ENCODE measurements around the gene STIP1. TPM values are rescaled to one million over a fixed set of nuclear protein-coding genes. Genes with fewer than 3 reads are reported as not detected.

STIP1 gene
- total RNA-seq, 1 experiment from 2014 or later = 338 TPM

- Mint-ChIP-seq H3K27ac (no peak overlapping the region), H3K27me3 (ENCODE audit: low read depth) (peaks cover 21% of the 10 kb centered on the region), H3K4me1 (peaks cover 4 to 9% of the 10 kb centered on the region in 2 experiments), H3K36me3 (ENCODE audit: insufficient read depth in 1 of 3, low read depth in 3 of 3) (peaks cover 5 to 8% (median 7%) of the 10 kb centered on the region in 3 experiments; a peak in 5 of 7 replicates), H3K4me3 (no peak overlapping the region), H3K9me3 (peaks cover 10 to 13% of the 10 kb centered on the region in 2 experiments)
- WGBS (ENCODE audit: extremely low coverage, insufficient read length, low lambda C conversion rate) = no CpG with 5 or more reads among the region's 4 CpGs
- Histone ChIP-seq H2BK20ac (ENCODE audit: low read depth, low read length, poor library complexity, severe bottlenecking) (no peak overlapping the region), H2BK5ac (ENCODE audit: insufficient read length, low read length) (no peak overlapping the region), H3K27ac (ENCODE audit: insufficient read length, low read depth, low read length) (no peak overlapping the region), H4K20me1 (ENCODE audit: control insufficient read depth, insufficient read depth, insufficient read length) (no peaks in the 10 kb centered on the region), H2BK12ac (ENCODE audit: insufficient read length, low read depth, low read length) (no peak overlapping the region), H2BK15ac (ENCODE audit: low read depth, low read length) (no peak overlapping the region), H3K56ac (ENCODE audit: insufficient read length, low read depth, low read length) (no peak overlapping the region), H4K8ac (replicated peaks; ENCODE audit: insufficient read length, low read depth, low read length) (no peak overlapping the region), H4K91ac (ENCODE audit: insufficient read length, low read depth, low read length) (no peak overlapping the region), H3K79me1 (ENCODE audit: insufficient read depth, low read depth, low read length, poor library complexity, severe bottlenecking) (no peaks in the 10 kb centered on the region), H3K79me2 (ENCODE audit: insufficient read depth, low read length) (no peaks in the 10 kb centered on the region), H3K23ac (ENCODE audit: insufficient read length, low read depth, low read length) (no peak overlapping the region), H3K4me1 (ENCODE audit: insufficient read depth, low read length) (no peaks in the 10 kb centered on the region), H2AK5ac (ENCODE audit: insufficient read length, low read length) (no peak overlapping the region), H2BK120ac (ENCODE audit: low read depth, low read length, poor library complexity, severe bottlenecking) (no peak overlapping the region), H3K23me2 (ENCODE audit: insufficient read length, low read depth, low read length, poor library complexity, severe bottlenecking) (peaks cover 5% of the 10 kb centered on the region), H3K4ac (ENCODE audit: low read depth, low read length) (no peak overlapping the region), H3K27me3 (ENCODE audit: insufficient read depth, low read length) (no peaks in the 10 kb centered on the region; the same call in 1 of the 2 replicates), H2AFZ (ENCODE audit: low read length) (no peak overlapping the region), H3K18ac (ENCODE audit: insufficient read length, low read depth, low read length) (no peak overlapping the region), H3K9me3 (ENCODE audit: control insufficient read depth, low read depth, low read length) (peaks cover 5% of the 10 kb centered on the region), H3K9ac (ENCODE audit: extremely low read depth, insufficient read length, low read length) (no peak overlapping the region), H3T11ph (ENCODE audit: low read length) (no peak overlapping the region), H4K5ac (ENCODE audit: insufficient read length, low read depth, low read length) (no peak overlapping the region), H3K4me2 (ENCODE audit: insufficient read depth, insufficient read length, low read length) (no peak overlapping the region), H3K14ac (ENCODE audit: insufficient read depth, low read length) (no peak overlapping the region)
- DNase-seq = no peak
- TF ChIP-seq CTCF (conservative IDR thresholded peaks at IDR 0.05) = no peak
Measured at GRCh38 chr11:64170419-64170818, 15.6 kb upstream of the STIP1 start.

All from H9 (cell line).